Liver (tissue), 9 donors: ENCODE results near the gene HSD3B7. TPM values are rescaled to one million over a fixed set of nuclear protein-coding genes. Genes with fewer than 3 reads are reported as not detected.
"Not testable (repeated sequence)": the region's sequence is repeated elsewhere in the genome, so short reads cannot be mapped to it uniquely, and the experiment has no call there.

Experiments used
- DNase-seq: peaks from one replicate; pipeline ENCODE4 v3.0.0-alpha.2; 2017; ENCODE audit warnings: low spot score
- H3K27ac ChIP-seq, 2 donors: one replicate each; pipeline ENCODE4 v1.7.0; 2013; ENCODE audit warnings: inconsistent platforms in 2 of 2, low read length in 2 of 2, control low read depth in 1 of 2, low read depth in 1 of 2, mild to moderate bottlenecking in 1 of 2
- H3K27me3 ChIP-seq, 4 donors: one replicate each; pipeline versions ENCODE4 v1.6.1 to v1.7.0; 2013; ENCODE audit warnings: low read length in 3 of 4, inconsistent platforms in 1 of 4, mild to moderate bottlenecking in 1 of 4, moderate library complexity in 1 of 4; ENCODE audit not compliant: control insufficient read depth in 4 of 4, insufficient read depth in 4 of 4
- H3K36me3 ChIP-seq, 4 donors: one replicate each; pipeline versions ENCODE4 v1.6.1 to v1.7.0; 2013; ENCODE audit warnings: low read length in 3 of 4, mild to moderate bottlenecking in 3 of 4, low read depth in 1 of 4, moderate library complexity in 1 of 4; ENCODE audit not compliant: control insufficient read depth in 4 of 4, insufficient read depth in 3 of 4
- H3K4me1 ChIP-seq, 4 donors: one replicate each; pipeline versions ENCODE4 v1.6.1 to v1.7.0; 2013; ENCODE audit warnings: low read length in 3 of 4, mild to moderate bottlenecking in 3 of 4, moderate library complexity in 1 of 4; ENCODE audit not compliant: control insufficient read depth in 4 of 4, insufficient read depth in 4 of 4
- H3K4me3 ChIP-seq, 3 donors: one replicate each; pipeline versions ENCODE4 v1.6.1 to v1.7.0; 2013; ENCODE audit warnings: low read length in 3 of 3, control low read depth in 1 of 3, low read depth in 1 of 3, mild to moderate bottlenecking in 1 of 3
- H3K9ac ChIP-seq, 2 donors: one replicate each; pipeline ENCODE4 v1.7.0; 2013; ENCODE audit warnings: low read length in 2 of 2, mild to moderate bottlenecking in 2 of 2, moderate library complexity in 2 of 2, control low read depth in 1 of 2, low read depth in 1 of 2
- H3K9me3 ChIP-seq, 4 donors: one replicate each; pipeline versions ENCODE4 v1.6.1 to v1.7.0; 2013; ENCODE audit warnings: low read length in 3 of 4; ENCODE audit not compliant: control insufficient read depth in 4 of 4
- EGR1 ChIP-seq, 2 donors: IDR thresholded peaks; 2 replicates each; pipeline ENCODE4 v1.6.1; 2016 to 2018; ENCODE audit warnings: antibody characterized with exemption in 2 of 2, low read depth in 2 of 2
- FOXA1 ChIP-seq: IDR thresholded peaks from 2 replicates; pipeline ENCODE4 v1.6.1; 2016; ENCODE audit warnings: antibody characterized with exemption
- FOXA2 ChIP-seq: IDR thresholded peaks from 2 replicates; pipeline ENCODE4 v1.6.1; 2016; ENCODE audit warnings: antibody characterized with exemption
- GABPA ChIP-seq, 2 donors: IDR thresholded peaks in 1 of 2; conservative IDR thresholded peaks in 1 of 2; 2 replicates each; pipeline ENCODE4 v1.6.1; 2016; ENCODE audit warnings: antibody characterized with exemption in 2 of 2, mild to moderate bottlenecking in 1 of 2, moderate library complexity in 1 of 2
- HNF4G ChIP-seq: IDR thresholded peaks from 2 replicates; pipeline ENCODE4 v1.6.1; 2016; ENCODE audit warnings: antibody characterized with exemption
- NR2F2 ChIP-seq: IDR thresholded peaks from 2 replicates; pipeline ENCODE4 v1.6.1; 2016; ENCODE audit warnings: antibody characterized with exemption
- RAD21 ChIP-seq, 2 donors: IDR thresholded peaks; 2 replicates each; pipeline ENCODE4 v1.6.1; 2016; ENCODE audit warnings: antibody characterized with exemption in 2 of 2, mild to moderate bottlenecking in 2 of 2
- RXRA ChIP-seq, 2 donors: IDR thresholded peaks; 2 replicates each; pipeline ENCODE4 v1.6.1; 2017 to 2018; ENCODE audit warnings: antibody characterized with exemption in 2 of 2, mild to moderate bottlenecking in 1 of 2
- SP1 ChIP-seq: IDR thresholded peaks from 2 replicates; pipeline ENCODE4 v1.6.1; 2018; ENCODE audit warnings: antibody characterized with exemption, mild to moderate bottlenecking
- TAF1 ChIP-seq: conservative IDR thresholded peaks from 2 replicates; pipeline ENCODE4 v1.6.1; 2016; ENCODE audit warnings: antibody characterized with exemption, mild to moderate bottlenecking
- YY1 ChIP-seq: IDR thresholded peaks from 2 replicates; pipeline ENCODE4 v1.6.1; 2016; ENCODE audit warnings: antibody characterized with exemption, mild to moderate bottlenecking
- WGBS: extraction: QIAGEN DNeasy Blood & Tissue Kit; methylation state at CpG from one replicate; pipeline ENCODE4 v1.1.7; 2013; 5-methylcytosine and 5-hydroxymethylcytosine counted together
- polyA plus RNA-seq, 2 donors: library from polyadenylated mRNA; stranded (reverse) in 1 of 2; unstranded in 1 of 2; fragments of 200-250 nt in 1 of 2; fragments of >200 nt in 1 of 2; fragmentation: Nextera tagmentation in 1 of 2; extraction: Ambion mirVana in 1 of 2; gene quantifications; one replicate each; pipeline versions ENCODE4 v1.2.1 to v1.2.3, GENCODE V29; 2013 to 2015
- total RNA-seq, 2 donors: library from RNA; depleted of rRNA; stranded (reverse); fragments of >200 nt; gene quantifications; one replicate each; pipeline ENCODE4 v1.2.3, GENCODE V29; 2014
- TF ChIP-seq, protein P1 (sequence below): fragments of 150-350 bp; IDR thresholded peaks from 2 replicates; pipeline ENCODE4 v1.5.1; 2017; ENCODE audit warnings: improper control_type of control experiment, low read depth, low read length; ENCODE audit not compliant: missing input control
- TF ChIP-seq, protein P2 (sequence below): IDR thresholded peaks from 2 replicates; pipeline ENCODE4 v1.6.1; 2016; ENCODE audit warnings: antibody characterized with exemption
- TF ChIP-seq, protein P3 (sequence below): IDR thresholded peaks from 2 replicates; pipeline ENCODE4 v1.6.1; 2016; ENCODE audit warnings: antibody characterized with exemption, mild to moderate bottlenecking
- donor health status: healthy.
- donor health status: healthy.
- donor health status: healthy.
- donor health status: healthy.
- donor health status: healthy.

The HSD3B7 gene
- total and polyA plus RNA-seq, 4 donors, result 23.9 to 93.9 (median 79.4) TPM

DNA sequence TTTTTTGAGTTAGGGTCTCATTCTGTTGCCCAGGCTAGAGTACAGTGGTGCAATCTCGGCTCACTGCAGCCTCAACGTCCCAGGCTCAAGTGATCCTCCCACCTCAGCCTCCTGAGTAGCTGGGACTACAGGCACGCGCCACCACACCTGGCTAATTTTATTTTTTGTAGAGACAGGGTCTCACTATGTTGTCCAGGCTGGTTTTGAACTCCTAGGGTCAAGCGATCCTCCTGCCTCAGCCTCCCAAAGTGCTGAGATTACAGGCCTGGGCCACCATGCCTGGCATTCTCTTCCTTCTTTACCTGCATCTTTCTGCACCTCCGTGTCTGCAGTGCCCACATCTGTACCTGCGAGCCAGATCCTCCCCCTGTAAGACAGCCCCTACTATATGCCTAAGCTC is 26.8 kb downstream of the HSD3B7 start:
- H3K9ac ChIP-seq, H3K27ac ChIP-seq, H3K4me1 ChIP-seq, H3K4me3 ChIP-seq, DNase-seq, H3K27me3 ChIP-seq, H3K9me3 ChIP-seq, H3K36me3 ChIP-seq: not testable (repeated sequence)
- 72% methylated on average over 7 of the region's 7 CpGs for WGBS

DNA sequence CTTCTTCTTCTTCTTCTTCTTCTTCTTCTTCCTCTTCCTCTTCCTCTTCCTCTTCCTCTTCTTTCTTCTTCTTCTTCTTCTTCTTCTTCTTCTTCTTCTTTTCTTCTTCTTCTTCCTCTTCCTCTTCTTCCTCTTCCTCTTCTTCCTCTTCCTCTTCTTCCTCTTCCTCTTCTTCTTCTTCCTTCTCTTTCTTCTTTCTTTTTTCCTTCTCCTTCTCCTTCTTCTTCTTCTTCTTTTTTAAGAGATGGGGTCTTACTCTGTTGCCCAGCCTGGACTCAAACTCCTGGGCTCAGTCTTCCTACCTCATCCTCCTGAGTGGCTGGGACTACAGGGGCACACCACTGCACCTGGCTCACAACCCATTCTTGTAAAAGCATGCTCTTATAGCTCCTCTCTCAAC is 28.3 kb downstream of the HSD3B7 start:
- H3K27ac ChIP-seq, H3K27me3 ChIP-seq: not testable (repeated sequence)

DNA sequence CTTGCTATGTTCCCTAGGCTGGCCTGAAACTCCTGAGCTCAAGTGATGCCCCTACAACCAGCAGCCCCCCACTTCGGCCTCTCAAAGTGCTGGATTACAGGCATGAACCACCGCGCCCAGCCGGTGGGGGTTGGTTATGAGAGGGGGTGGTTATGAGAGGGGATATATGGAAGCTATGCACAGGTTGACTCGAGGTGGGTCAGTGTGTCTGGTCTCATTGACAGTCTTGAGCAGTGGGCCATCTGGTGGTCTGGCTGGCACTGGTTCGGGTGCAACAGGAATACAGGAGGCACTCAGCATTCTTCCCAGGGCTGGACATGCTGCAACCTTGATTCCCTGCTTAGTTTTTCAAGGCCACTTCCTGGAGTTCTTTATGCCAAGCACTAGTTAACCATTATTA is 31.0 kb downstream of the HSD3B7 start:
- TF ChIP-seq GABPA (IDR thresholded peaks at IDR 0.05 in 1 of 2, conservative IDR thresholded peaks at IDR 0.05 in 1 of 2) (no peak), EGR1 (IDR thresholded peaks at IDR 0.05; ENCODE audit: low read depth in 2 of 2) (no peak), RAD21 (IDR thresholded peaks at IDR 0.05) (peak in 1 of 2 donors; percentile 44), SP1 (peak; percentile 9)
- TF ChIP-seq, protein P1, sequence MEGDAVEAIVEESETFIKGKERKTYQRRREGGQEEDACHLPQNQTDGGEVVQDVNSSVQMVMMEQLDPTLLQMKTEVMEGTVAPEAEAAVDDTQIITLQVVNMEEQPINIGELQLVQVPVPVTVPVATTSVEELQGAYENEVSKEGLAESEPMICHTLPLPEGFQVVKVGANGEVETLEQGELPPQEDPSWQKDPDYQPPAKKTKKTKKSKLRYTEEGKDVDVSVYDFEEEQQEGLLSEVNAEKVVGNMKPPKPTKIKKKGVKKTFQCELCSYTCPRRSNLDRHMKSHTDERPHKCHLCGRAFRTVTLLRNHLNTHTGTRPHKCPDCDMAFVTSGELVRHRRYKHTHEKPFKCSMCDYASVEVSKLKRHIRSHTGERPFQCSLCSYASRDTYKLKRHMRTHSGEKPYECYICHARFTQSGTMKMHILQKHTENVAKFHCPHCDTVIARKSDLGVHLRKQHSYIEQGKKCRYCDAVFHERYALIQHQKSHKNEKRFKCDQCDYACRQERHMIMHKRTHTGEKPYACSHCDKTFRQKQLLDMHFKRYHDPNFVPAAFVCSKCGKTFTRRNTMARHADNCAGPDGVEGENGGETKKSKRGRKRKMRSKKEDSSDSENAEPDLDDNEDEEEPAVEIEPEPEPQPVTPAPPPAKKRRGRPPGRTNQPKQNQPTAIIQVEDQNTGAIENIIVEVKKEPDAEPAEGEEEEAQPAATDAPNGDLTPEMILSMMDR, result no peak
- H3K27ac ChIP-seq, result no peak overlapping the region
- WGBS, result 75% methylated on average over 6 of the region's 6 CpGs
- no peaks in the 10 kb centered on the region for H3K9me3 ChIP-seq
- no peak overlapping the region for H3K9ac ChIP-seq
- peaks cover 0 to 2% (median under 1%) of the 10 kb centered on the region in 4 donors for H3K27me3 ChIP-seq
- H3K36me3 ChIP-seq, result no peaks in the 10 kb centered on the region
- no peak for DNase-seq
- peaks cover 0 to 3% (median 0%) of the 10 kb centered on the region in 4 donors for H3K4me1 ChIP-seq
- H3K4me3 ChIP-seq, result no peak overlapping the region

More for the DNA sequence above, 28.3 kb downstream of the HSD3B7 start:
- H3K4me1 ChIP-seq, H3K9ac ChIP-seq, H3K36me3 ChIP-seq, H3K4me3 ChIP-seq, DNase-seq, H3K9me3 ChIP-seq: not testable (repeated sequence)

DNA sequence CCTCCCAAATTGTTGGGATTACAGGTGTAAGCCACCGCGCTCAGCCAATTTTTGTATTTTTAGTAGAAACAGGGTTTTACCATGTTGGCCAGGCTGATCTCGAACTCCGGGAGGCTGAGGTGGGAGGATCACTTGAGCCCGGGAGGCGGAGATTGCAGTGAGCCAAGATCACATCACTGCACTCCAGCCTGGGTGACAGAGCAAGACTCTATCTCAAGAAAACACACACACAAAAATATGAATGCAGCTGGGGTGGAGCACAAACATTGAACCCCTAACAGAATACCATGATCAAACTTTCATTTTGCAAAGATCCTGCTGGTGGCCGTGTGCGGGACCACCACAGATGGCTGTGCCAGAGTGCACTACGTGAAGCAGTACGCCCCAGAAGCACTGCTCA is 32.7 kb downstream of the HSD3B7 start:
- H3K36me3 ChIP-seq, H3K9ac ChIP-seq, H3K9me3 ChIP-seq: not testable (repeated sequence)

DNA sequence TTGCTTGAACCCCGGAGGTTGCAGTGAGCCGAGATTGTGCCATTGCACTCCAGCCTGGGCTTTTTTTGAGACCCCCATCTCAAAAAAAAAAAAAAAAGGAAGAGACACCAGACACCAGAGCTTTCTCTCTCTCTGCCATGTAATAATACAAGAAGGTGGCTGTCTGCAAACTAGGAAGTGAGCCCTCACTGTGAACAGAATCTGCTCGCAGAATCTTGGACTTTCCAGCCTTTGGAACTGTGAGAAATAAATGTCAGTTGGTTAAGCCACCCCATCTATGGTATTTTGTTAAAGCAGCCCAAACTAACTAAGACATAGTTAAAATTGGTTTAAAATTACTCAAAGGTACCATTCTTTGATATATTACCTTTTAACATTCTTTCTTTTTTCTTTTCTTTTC is 35.5 kb downstream of the HSD3B7 start:
- WGBS, result 95% methylated on average over 3 of the region's 3 CpGs
- Histone ChIP-seq H3K36me3 (no peaks in the 10 kb centered on the region), H3K27ac (no peak overlapping the region), H3K9me3 (no peaks in the 10 kb centered on the region), H3K27me3 (no peaks in the 10 kb centered on the region), H3K4me1 (peaks cover 0 to 3% (median 0%) of the 10 kb centered on the region in 4 donors), H3K4me3 (no peak overlapping the region), H3K9ac (no peak overlapping the region)
- DNase-seq, result no peak
- TF ChIP-seq SP1, result no peak
- TF ChIP-seq FOXA1, result no peak
- no peak for TF ChIP-seq GABPA (IDR thresholded peaks at IDR 0.05 in 1 of 2, conservative IDR thresholded peaks at IDR 0.05 in 1 of 2)
- TF ChIP-seq RXRA (IDR thresholded peaks at IDR 0.05), result no peak
- TF ChIP-seq RAD21 (IDR thresholded peaks at IDR 0.05), result no peak
- TF ChIP-seq, protein P2, sequence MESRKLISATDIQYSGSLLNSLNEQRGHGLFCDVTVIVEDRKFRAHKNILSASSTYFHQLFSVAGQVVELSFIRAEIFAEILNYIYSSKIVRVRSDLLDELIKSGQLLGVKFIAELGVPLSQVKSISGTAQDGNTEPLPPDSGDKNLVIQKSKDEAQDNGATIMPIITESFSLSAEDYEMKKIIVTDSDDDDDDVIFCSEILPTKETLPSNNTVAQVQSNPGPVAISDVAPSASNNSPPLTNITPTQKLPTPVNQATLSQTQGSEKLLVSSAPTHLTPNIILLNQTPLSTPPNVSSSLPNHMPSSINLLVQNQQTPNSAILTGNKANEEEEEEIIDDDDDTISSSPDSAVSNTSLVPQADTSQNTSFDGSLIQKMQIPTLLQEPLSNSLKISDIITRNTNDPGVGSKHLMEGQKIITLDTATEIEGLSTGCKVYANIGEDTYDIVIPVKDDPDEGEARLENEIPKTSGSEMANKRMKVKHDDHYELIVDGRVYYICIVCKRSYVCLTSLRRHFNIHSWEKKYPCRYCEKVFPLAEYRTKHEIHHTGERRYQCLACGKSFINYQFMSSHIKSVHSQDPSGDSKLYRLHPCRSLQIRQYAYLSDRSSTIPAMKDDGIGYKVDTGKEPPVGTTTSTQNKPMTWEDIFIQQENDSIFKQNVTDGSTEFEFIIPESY, result no peak
- TF ChIP-seq FOXA2, result no peak
- TF ChIP-seq, protein P3, sequence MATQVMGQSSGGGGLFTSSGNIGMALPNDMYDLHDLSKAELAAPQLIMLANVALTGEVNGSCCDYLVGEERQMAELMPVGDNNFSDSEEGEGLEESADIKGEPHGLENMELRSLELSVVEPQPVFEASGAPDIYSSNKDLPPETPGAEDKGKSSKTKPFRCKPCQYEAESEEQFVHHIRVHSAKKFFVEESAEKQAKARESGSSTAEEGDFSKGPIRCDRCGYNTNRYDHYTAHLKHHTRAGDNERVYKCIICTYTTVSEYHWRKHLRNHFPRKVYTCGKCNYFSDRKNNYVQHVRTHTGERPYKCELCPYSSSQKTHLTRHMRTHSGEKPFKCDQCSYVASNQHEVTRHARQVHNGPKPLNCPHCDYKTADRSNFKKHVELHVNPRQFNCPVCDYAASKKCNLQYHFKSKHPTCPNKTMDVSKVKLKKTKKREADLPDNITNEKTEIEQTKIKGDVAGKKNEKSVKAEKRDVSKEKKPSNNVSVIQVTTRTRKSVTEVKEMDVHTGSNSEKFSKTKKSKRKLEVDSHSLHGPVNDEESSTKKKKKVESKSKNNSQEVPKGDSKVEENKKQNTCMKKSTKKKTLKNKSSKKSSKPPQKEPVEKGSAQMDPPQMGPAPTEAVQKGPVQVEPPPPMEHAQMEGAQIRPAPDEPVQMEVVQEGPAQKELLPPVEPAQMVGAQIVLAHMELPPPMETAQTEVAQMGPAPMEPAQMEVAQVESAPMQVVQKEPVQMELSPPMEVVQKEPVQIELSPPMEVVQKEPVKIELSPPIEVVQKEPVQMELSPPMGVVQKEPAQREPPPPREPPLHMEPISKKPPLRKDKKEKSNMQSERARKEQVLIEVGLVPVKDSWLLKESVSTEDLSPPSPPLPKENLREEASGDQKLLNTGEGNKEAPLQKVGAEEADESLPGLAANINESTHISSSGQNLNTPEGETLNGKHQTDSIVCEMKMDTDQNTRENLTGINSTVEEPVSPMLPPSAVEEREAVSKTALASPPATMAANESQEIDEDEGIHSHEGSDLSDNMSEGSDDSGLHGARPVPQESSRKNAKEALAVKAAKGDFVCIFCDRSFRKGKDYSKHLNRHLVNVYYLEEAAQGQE, result no peak
- TF ChIP-seq YY1, result no peak
- TF ChIP-seq HNF4G, result no peak
- no peak for TF ChIP-seq NR2F2
- no peak for TF ChIP-seq TAF1

More for the DNA sequence above, 32.7 kb downstream of the HSD3B7 start:
- H3K27me3 ChIP-seq, H3K4me3 ChIP-seq, H3K4me1 ChIP-seq, H3K27ac ChIP-seq, DNase-seq: not testable (repeated sequence)
- WGBS, result 97% methylated on average over 10 of the region's 10 CpGs
